HepG2 (cell line): ENCODE measurements around the gene AKAP9. TPM values are rescaled to one million over a fixed set of nuclear protein-coding genes. Genes with fewer than 3 reads are reported as not detected.

Experiments
- ATAC-seq: fragments of 200-7000 bp; cut with Tn5 transposase; 3 replicates; pipeline ENCODE4 v1.9.1; 2020; ENCODE audit warnings: mild to moderate bottlenecking, moderate library complexity
- BruUV-seq: library from RNA; stranded (reverse); fragments of 400-500 nt; replicated peaks from 2 replicates; lab custom pipeline; 2021; lab: Mats Ljungman, UMichigan
- CTCF ChIA-PET: fragments of 300-600 bp; formaldehyde crosslinking; extraction: SDS; loops from one replicate; lab custom pipeline; 2021; ENCODE audit warnings: low total read pairs, inconsistent platforms, low intra/inter-chr PET ratio; lab: Yijun Ruan, JAX
- POLR2A ChIA-PET: fragments of 350-600 bp; sonication (Branson Sonifier 250); formaldehyde crosslinking; loops from one replicate; lab custom pipeline; 2020; ENCODE audit warnings: antibody characterized with exemption, inconsistent platforms; lab: Yijun Ruan, JAX
- DNase-seq: peaks from one replicate; pipeline ENCODE4 v3.0.0-alpha.2; 2015; ENCODE audit warnings: low spot score
- FAIRE-seq: peaks from 3 replicates; lab custom pipeline; 2011; peaks lifted over from hg19 to GRCh38; lab: Jason Lieb, UNC
- H2AFZ ChIP-seq: one replicate; pipeline ENCODE4 v1.6.1; 2011; ENCODE audit warnings: low read length, inconsistent platforms
- H3K27ac ChIP-seq: fragments of 300-600 bp; 3 replicates; pipeline ENCODE4 v1.8.0; 2011; ENCODE audit warnings: mixed run types, mild to moderate bottlenecking, mixed read lengths, low read length, inconsistent platforms; ENCODE audit not compliant: insufficient read depth; ENCODE audit errors: extremely low read length
- H3K27me3 ChIP-seq, 2 experiments: fragments of 200-600 bp in 1 of 2; 2 replicates in 1 of 2; 3 replicates in 1 of 2; pipeline versions ENCODE4 v1.6.0 to v1.8.0; 2011; ENCODE audit warnings: low read length in 2 of 2, mild to moderate bottlenecking in 2 of 2, moderate library complexity in 2 of 2, inconsistent platforms in 1 of 2; ENCODE audit not compliant: insufficient read depth in 2 of 2, control insufficient read depth in 1 of 2
- H3K36me3 ChIP-seq, 2 experiments: fragments of 200-600 bp in 1 of 2; replicated peaks in 1 of 2; 2 replicates in 1 of 2; 3 replicates in 1 of 2; pipeline versions ENCODE4 v1.5.1 to v1.8.0; 2011; ENCODE audit warnings: low read length in 2 of 2, inconsistent platforms in 1 of 2; ENCODE audit not compliant: insufficient read depth in 2 of 2, control insufficient read depth in 1 of 2
- H3K4me1 ChIP-seq: 2 replicates; pipeline ENCODE4 v1.5.1; 2012; ENCODE audit warnings: low read length, inconsistent platforms; ENCODE audit not compliant: insufficient read depth
- H3K4me2 ChIP-seq: 2 replicates; pipeline ENCODE4 v1.6.0; 2011; ENCODE audit warnings: low read depth, low read length, inconsistent platforms
- H3K4me3 ChIP-seq, 3 experiments: fragments of 200-600 bp in 1 of 3; sonication (generic), shearing (Covaris generic) in 1 of 3; replicated peaks in 1 of 3; 2 replicates each; pipeline ENCODE4 v1.5.1; 2011 to 2016; ENCODE audit warnings: low read length in 3 of 3, inconsistent platforms in 2 of 3, low read depth in 2 of 3, mild to moderate bottlenecking in 2 of 3, control low read depth in 1 of 3, mixed read lengths in 1 of 3; ENCODE audit not compliant: insufficient read depth in 1 of 3
- H3K79me2 ChIP-seq: one replicate; pipeline ENCODE4 v1.6.1; 2011; ENCODE audit warnings: low read length, inconsistent platforms; ENCODE audit not compliant: insufficient read depth
- H3K9ac ChIP-seq: 2 replicates; pipeline ENCODE4 v1.6.0; 2011; ENCODE audit warnings: mild to moderate bottlenecking, low read depth, low read length, inconsistent platforms; ENCODE audit not compliant: insufficient read depth
- H3K9me3 ChIP-seq: 2 replicates; pipeline ENCODE4 v1.5.1; 2012; ENCODE audit warnings: mild to moderate bottlenecking, low read length
- H4K20me1 ChIP-seq: 2 replicates; pipeline ENCODE4 v1.6.0; 2011; ENCODE audit warnings: inconsistent platforms, mild to moderate bottlenecking, low read length, moderate library complexity; ENCODE audit not compliant: insufficient read depth
- ASH2L ChIP-seq: fragments of 300-600, 200-600 bp; sonication (generic); IDR thresholded peaks from 2 replicates; pipeline ENCODE4 v1.7.0; 2017; ENCODE audit warnings: low read depth, mild to moderate bottlenecking, moderate library complexity, mixed read lengths, low read length; ENCODE audit not compliant: insufficient read length
- CEBPZ ChIP-seq: IDR thresholded peaks from 2 replicates; pipeline ENCODE4 v1.6.1; 2012; ENCODE audit warnings: low read length, improper control_type of control experiment
- CHCHD3 ChIP-seq: sonication (generic); formaldehyde crosslinking; IDR thresholded peaks from 2 replicates; pipeline ENCODE4 v1.8.0; 2022; ENCODE audit warnings: mild to moderate bottlenecking, missing genetic modification reagents, moderate library complexity
- HMG20B ChIP-seq: conservative IDR thresholded peaks from 2 replicates; pipeline ENCODE4 v1.6.1; 2016; ENCODE audit warnings: missing genetic modification reagents, missing compliant biosample characterization
- KDM6A ChIP-seq: IDR thresholded peaks from 2 replicates; pipeline ENCODE4 v1.6.1; 2016; ENCODE audit warnings: low read depth
- KLF15 ChIP-seq: sonication (generic); formaldehyde crosslinking; IDR thresholded peaks from 2 replicates; pipeline ENCODE4 v1.8.1; 2023; ENCODE audit warnings: borderline replicate concordance, mild to moderate bottlenecking, inconsistent platforms, missing genetic modification reagents, mixed read lengths
- MLX ChIP-seq: IDR thresholded peaks from 2 replicates; pipeline ENCODE4 v1.6.1; 2016
- NAIF1 ChIP-seq: sonication (generic); formaldehyde crosslinking; IDR thresholded peaks from 2 replicates; pipeline ENCODE4 v1.5.0; 2020; ENCODE audit warnings: mild to moderate bottlenecking, missing genetic modification reagents, borderline replicate concordance
- NCOR1 ChIP-seq: fragments of 200-600 bp; sonication (generic); IDR thresholded peaks from 2 replicates; pipeline ENCODE4 v1.7.0; 2017; ENCODE audit warnings: antibody characterized with exemption, low read length, borderline replicate concordance
- SCMH1 ChIP-seq: sonication (generic); formaldehyde crosslinking; IDR thresholded peaks from 2 replicates; pipeline ENCODE4 v1.9.0; 2021; ENCODE audit warnings: missing genetic modification reagents, mild to moderate bottlenecking, borderline replicate concordance
- SMAD3 ChIP-seq: sonication (generic); formaldehyde crosslinking; IDR thresholded peaks from 2 replicates; pipeline ENCODE4 v1.4.0; 2020; ENCODE audit warnings: missing genetic modification reagents
- SP1 ChIP-seq, 2 experiments: fragments of 450-650 bp in 1 of 2; sonication (generic) in 1 of 2; formaldehyde crosslinking in 1 of 2; IDR thresholded peaks; 2 replicates each; pipeline versions ENCODE4 v1.4.0 to v1.6.1; 2016 to 2020; ENCODE audit warnings: missing genetic modification reagents in 1 of 2
- SP140L ChIP-seq: sonication (generic); formaldehyde crosslinking; IDR thresholded peaks from 2 replicates; pipeline ENCODE4 v1.4.0; 2020; ENCODE audit warnings: missing genetic modification reagents, borderline replicate concordance
- TBX3 ChIP-seq: fragments of 450-650 bp; IDR thresholded peaks from 2 replicates; pipeline ENCODE4 v1.6.1; 2017; ENCODE audit warnings: antibody characterized with exemption, mild to moderate bottlenecking, inconsistent platforms, borderline replicate concordance
- TGIF2 ChIP-seq: IDR thresholded peaks from 2 replicates; pipeline ENCODE4 v1.6.1; 2016; ENCODE audit warnings: control low read depth, missing compliant biosample characterization
- ZFYVE20 ChIP-seq: sonication (generic); formaldehyde crosslinking; IDR thresholded peaks from 2 replicates; pipeline ENCODE4 v1.8.0; 2023; ENCODE audit warnings: low read depth, mild to moderate bottlenecking, moderate library complexity, missing genetic modification reagents, borderline replicate concordance
- ZMAT3 ChIP-seq: sonication (generic); formaldehyde crosslinking; conservative IDR thresholded peaks from 2 replicates; pipeline ENCODE4 v1.7.0; 2021; ENCODE audit warnings: missing genetic modification reagents
- ZNF33B ChIP-seq: sonication (generic); formaldehyde crosslinking; IDR thresholded peaks from 2 replicates; pipeline ENCODE4 v1.5.1; 2020; ENCODE audit warnings: mild to moderate bottlenecking, missing genetic modification reagents
- ZNF530 ChIP-seq: sonication (generic); formaldehyde crosslinking; IDR thresholded peaks from 2 replicates; pipeline ENCODE4 v1.5.0; 2020; ENCODE audit warnings: low read depth, mild to moderate bottlenecking, missing genetic modification reagents
- WGBS: methylation state at CpG from one replicate; pipeline ENCODE4 v1.1.6; 2017; ENCODE audit warnings: low lambda C conversion rate; 5-methylcytosine and 5-hydroxymethylcytosine counted together
- in situ Hi-C: cut with HindIII; loops from 2 replicates; pipeline ENCODE4 v1.10.0; 2017; ENCODE audit warnings: low pct_unique_long_range_greater_than_20kb; ENCODE audit not compliant: extremely low pct_ligation_motif_present
- intact Hi-C: fragments of 100-400 bp; cut with micrococcal nuclease; formaldehyde crosslinking; loops from one replicate; pipeline ENCODE4 v1.10.0; 2022; ENCODE audit not compliant: unreplicated experiment
- polyA plus RNA-seq, 8 experiments: library from polyadenylated mRNA; depleted of rRNA in 3 of 8; stranded (reverse) in 7 of 8; unstranded in 1 of 8; fragments of >200 nt; fragmentation: Illumina TruSeq in 4 of 8; extraction: Trizol in 4 of 8; gene quantifications; 2 replicates each; pipeline versions ENCODE4 v1.2.1 to v1.2.3, GENCODE V29; 2011 to 2016; ENCODE audit warnings: low read depth in 4 of 8, missing spikeins in 1 of 8, mixed read lengths in 1 of 8; ENCODE audit not compliant: insufficient read depth in 1 of 8
- total RNA-seq, 5 experiments: library from RNA; depleted of rRNA; stranded (reverse); fragments of >200 nt; fragmentation: Illumina TruSeq; extraction: Trizol; gene quantifications; 2 replicates each; pipeline ENCODE4 v1.2.3, GENCODE V29; 2016; ENCODE audit warnings: low read depth in 1 of 5

AKAP9 gene
- total and polyA plus RNA-seq, 2 of the 13 experiments (the other 11 are each of a cell fraction or from before 2014, with no cell fraction given): 27.6 to 33.1 TPM

- Histone ChIP-seq H3K36me3 (peaks cover 0 to 19% of the 10 kb centered on the region in 2 experiments; a peak in 3 of 5 replicates), H3K27me3 (no peaks in the 10 kb centered on the region), H3K4me3 (no peak overlapping the region), H3K4me1 (no peaks in the 10 kb centered on the region), H2AFZ (no peak overlapping the region), H3K4me2 (no peak overlapping the region), H4K20me1 (no peaks in the 10 kb centered on the region), H3K27ac (no peak overlapping the region), H3K79me2 (no peaks in the 10 kb centered on the region), H3K9me3 (no peaks in the 10 kb centered on the region), H3K9ac (no peak overlapping the region)
- in situ Hi-C loops: no loop called here
- WGBS: 100% methylated on average over 1 of the region's 1 CpG
- no peak for ATAC-seq
- TF ChIP-seq CHCHD3 (CRISPR knock-in tag) (no peak), NCOR1 (no peak), TBX3 (no peak), SP1 (IDR thresholded peaks at IDR 0.05) (no peak), SP1 (CRISPR knock-in tag; IDR thresholded peaks at IDR 0.05) (no peak), ZFYVE20 (no peak), HMG20B (no peak), CEBPZ (no peak), KLF15 (no peak), SCMH1 (CRISPR knock-in tag) (no peak), ZNF33B (CRISPR knock-in tag) (no peak), TGIF2 (CRISPR knock-in tag) (no peak), SP140L (no peak), SMAD3 (CRISPR knock-in tag) (no peak), ZMAT3 (no peak), KDM6A (no peak), MLX (CRISPR knock-in tag) (no peak), ASH2L (no peak), ZNF530 (CRISPR knock-in tag) (no peak), NAIF1 (CRISPR knock-in tag) (no peak)
- intact Hi-C loops: no loop called here
- BruUV-seq: no TSS peak
- no peak for DNase-seq
- no peak for FAIRE-seq
- ChIA-PET CTCF (no interaction called here), POLR2A (no interaction called here)
Measured at GRCh38 chr7:92056286-92056685, 115.6 kb downstream of the AKAP9 start.
